GM18526 (cell line): Measurements from ENCODE around the gene ARL8B.

Experiments
- POLR2A ChIP-seq: IDR thresholded peaks from 3 replicates; pipeline ENCODE4 v1.6.1; 2011; ENCODE audit not compliant: insufficient read length; ENCODE audit errors: extremely low read depth

Gene ARL8B

GRCh38 chr3:5213574-5213966, 91.5 kb downstream of the ARL8B start:
- no peak for TF ChIP-seq POLR2A

- TF ChIP-seq POLR2A = no peak
Observed at GRCh38 chr3:5214352-5214751, 92.3 kb downstream of the ARL8B start.

GRCh38 chr3:5217824-5218595, 95.9 kb downstream of the ARL8B start:
- TF ChIP-seq POLR2A = no peak

GRCh38 chr3:5218815-5219214, 96.7 kb downstream of the ARL8B start:
- TF ChIP-seq POLR2A = no peak

GRCh38 chr3:5219216-5219615, 97.1 kb downstream of the ARL8B start:
- no peak for TF ChIP-seq POLR2A

- no peak for TF ChIP-seq POLR2A
Observed at GRCh38 chr3:5220193-5220592, 98.1 kb downstream of the ARL8B start.

GRCh38 chr3:5220667-5221431, 98.8 kb downstream of the ARL8B start:
- no peak for TF ChIP-seq POLR2A

- no peak for TF ChIP-seq POLR2A
Observed at GRCh38 chr3:5221701-5222100, 99.6 kb downstream of the ARL8B start.

- no peak for TF ChIP-seq POLR2A
Observed at GRCh38 chr3:5222283-5223005, 100.4 kb downstream of the ARL8B start.

GRCh38 chr3:5226783-5227182, 104.7 kb downstream of the ARL8B start:
- TF ChIP-seq POLR2A = no peak

GRCh38 chr3:5227812-5228211, 105.7 kb downstream of the ARL8B start:
- no peak for TF ChIP-seq POLR2A

GRCh38 chr3:5229414-5229813, 107.3 kb downstream of the ARL8B start:
- TF ChIP-seq POLR2A = no peak
